Right lobe of liver (tissue), 6 donors: ENCODE data around the gene IGFBP5. TPM values are rescaled to one million over a fixed set of nuclear protein-coding genes. Genes with fewer than 3 reads are reported as not detected.

Experiments
- ATAC-seq, 4 donors: fragments of 200-7000 bp; cut with Tn5 transposase; one replicate each; pipeline ENCODE4 v1.9.1; 2020; ENCODE audit warnings: mild to moderate bottlenecking in 4 of 4, moderate library complexity in 4 of 4
- DNase-seq, 3 donors: peaks; one replicate each; pipeline ENCODE4 v3.0.0-alpha.2; 2020
- H3K27ac ChIP-seq, 3 donors: fragments of 200-600 bp; one replicate each; pipeline ENCODE4 v1.8.0; 2022
- H3K27me3 ChIP-seq, 2 donors: fragments of 200-600 bp; one replicate each; pipeline ENCODE4 v1.8.0; 2022
- H3K36me3 ChIP-seq, 4 donors: fragments of 200-600 bp; sonication (generic) in 1 of 4; one replicate each; pipeline versions ENCODE4 v1.5.1 to v1.8.0; 2017 to 2022; ENCODE audit warnings: control low read depth in 1 of 4
- H3K4me1 ChIP-seq, 4 donors: fragments of 200-600 bp; sonication (generic) in 1 of 4; one replicate each; pipeline versions ENCODE4 v1.5.1 to v1.8.0; 2017 to 2022; ENCODE audit warnings: control low read depth in 1 of 4
- H3K4me3 ChIP-seq, 3 donors: fragments of 200-600 bp; one replicate each; pipeline ENCODE4 v1.8.0; 2022
- H3K9me3 ChIP-seq, 4 donors: fragments of 200-600 bp; sonication (generic) in 1 of 4; one replicate each; pipeline versions ENCODE4 v1.5.1 to v1.8.0; 2017 to 2022; ENCODE audit warnings: control low read depth in 1 of 4
- CTCF ChIP-seq, 4 donors: fragments of 200-600 bp in 3 of 4; fragments of 450-650 bp in 1 of 4; IDR thresholded peaks; one replicate each; pipeline versions ENCODE4 v1.5.1 to v1.8.0; 2016 to 2022; ENCODE audit warnings: antibody characterized with exemption in 4 of 4, mild to moderate bottlenecking in 2 of 4
- POLR2A ChIP-seq: fragments of 450-650 bp; IDR thresholded peaks from one replicate; pipeline ENCODE4 v1.6.1; 2017; ENCODE audit warnings: antibody characterized with exemption, mild to moderate bottlenecking
- WGBS: methylation state at CpG from one replicate; pipeline ENCODE4 v1.1.6; 2018; ENCODE audit warnings: low coverage, low lambda C conversion rate; ENCODE audit not compliant: insufficient coverage; ENCODE audit errors: missing lambda C conversion rate; 5-methylcytosine and 5-hydroxymethylcytosine counted together
- intact Hi-C, 2 donors: fragments of 100-400 bp; cut with DNase I; formaldehyde crosslinking; loops; one replicate each; pipeline versions ENCODE4 v1.11.2 to v1.14.1; 2022
- total RNA-seq, 6 experiments: library from RNA; depleted of rRNA in 2 of 6; stranded (reverse); fragments of >200 nt in 2 of 6; fragmentation: NEBNext Ultra II Directional in 3 of 6; extraction: Animal tissue kit (Norgen Biotek cat#: 25700) in 3 of 6; gene quantifications; one replicate each; pipeline versions ENCODE4 v1.1.0 to v1.2.4, GENCODE V29; 2016 to 2023
- donor health status: DM: no; HTN: yes; CAD: no.
- donor health status: DM: no; HTN: no; CAD: no.
- donor health status: DM: no; HTN: no; CAD: no.
- donor health status: DM: no; HTN: yes; CAD: no.
- donor health status: DM: no; HTN: yes; CAD: no.

IGFBP5 gene
- total RNA-seq, 6 experiments from 2014 or later: 13.7 to 76.0 (median 30.9) TPM

- TF ChIP-seq POLR2A (no peak), CTCF (IDR thresholded peaks at IDR 0.05) (no peak)
- intact Hi-C loops: loop anchor here in 1 of 2 donors (10.0 kb wide), 1 partner anchor 1042 kb away; no protein-coding TSS in a partner anchor
- 82% methylated on average over 6 of the region's 10 CpGs for WGBS
Observed at GRCh38 chr2:216672466-216672865, 22.9 kb downstream of the IGFBP5 start.

DNA sequence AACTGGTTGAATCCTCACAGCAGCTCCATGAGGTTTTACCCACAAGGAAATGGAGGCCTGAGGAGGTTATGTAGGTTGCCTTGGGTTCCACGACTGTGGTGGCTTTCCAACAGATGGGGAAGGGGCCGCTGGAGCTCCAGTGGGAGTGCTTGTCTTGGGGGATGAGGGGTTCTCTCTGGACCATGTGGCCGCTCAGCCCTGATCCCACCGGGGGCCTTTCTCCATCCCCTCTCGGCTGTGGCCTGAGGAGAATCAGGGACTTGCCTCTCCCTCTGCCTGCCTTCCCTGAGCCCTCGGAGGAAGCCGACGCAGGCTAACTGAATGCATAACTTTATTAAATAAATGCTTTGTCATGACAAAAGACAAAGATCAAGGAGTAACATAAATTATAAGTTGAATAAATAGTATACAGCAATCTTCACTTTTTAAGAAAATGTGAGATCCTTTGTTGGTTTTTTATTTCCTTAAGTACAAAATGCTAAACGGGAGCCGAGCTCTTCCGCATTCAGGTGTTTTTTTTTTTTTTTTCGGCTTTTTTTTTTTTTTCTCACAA is 23.5 kb downstream of the IGFBP5 start:
- H3K27ac ChIP-seq: no peak overlapping the region
- no peak overlapping the region for H3K4me3 ChIP-seq
- no peaks in the 10 kb centered on the region for H3K36me3 ChIP-seq
- no peak for ATAC-seq
- 65% methylated on average over 12 of the region's 12 CpGs for WGBS
- no peak for DNase-seq
- intact Hi-C loops: loop anchor here in 1 of 2 donors (10.0 kb wide), 1 partner anchor 1043 kb away; no protein-coding TSS in a partner anchor
- TF ChIP-seq POLR2A (no peak), CTCF (IDR thresholded peaks at IDR 0.05) (no peak)
- no peaks in the 10 kb centered on the region for H3K4me1 ChIP-seq
- H3K9me3 ChIP-seq: no peaks in the 10 kb centered on the region
- H3K27me3 ChIP-seq: no peaks in the 10 kb centered on the region

More at GRCh38 chr2:216672466-216672865, 22.9 kb downstream of the IGFBP5 start:
- Histone ChIP-seq H3K4me3 (no peak overlapping the region), H3K27ac (no peak overlapping the region), H3K4me1 (no peaks in the 10 kb centered on the region), H3K36me3 (no peaks in the 10 kb centered on the region), H3K9me3 (no peaks in the 10 kb centered on the region), H3K27me3 (no peaks in the 10 kb centered on the region)
- no peak for DNase-seq
- ATAC-seq: no peak

DNA sequence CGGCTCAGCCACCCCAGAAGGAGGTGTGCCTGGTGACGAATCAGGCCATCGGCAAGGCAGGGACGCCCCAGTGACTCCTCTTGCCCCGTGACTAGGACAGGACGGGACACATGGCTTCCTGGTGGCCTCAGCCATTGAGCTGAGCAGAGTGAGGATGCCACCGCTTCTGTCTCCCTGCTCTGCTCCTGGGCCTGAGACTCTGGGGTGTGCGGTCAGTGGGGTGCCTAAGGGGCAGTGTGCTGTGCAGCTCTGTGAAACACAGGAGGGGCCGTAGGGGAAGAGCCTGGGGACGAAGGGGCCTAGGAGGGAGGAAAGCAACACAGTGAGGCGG is 24.3 kb downstream of the IGFBP5 start:
- Histone ChIP-seq H3K27ac (no peak overlapping the region), H3K9me3 (no peaks in the 10 kb centered on the region), H3K27me3 (no peaks in the 10 kb centered on the region), H3K4me3 (no peak overlapping the region), H3K4me1 (peaks cover 0 to 3% (median 0%) of the 10 kb centered on the region in 4 donors), H3K36me3 (no peaks in the 10 kb centered on the region)
- 73% methylated on average over 5 of the region's 11 CpGs for WGBS
- no peak for DNase-seq
- intact Hi-C loops: loop anchor here in 1 of 2 donors (10.0 kb wide), 1 partner anchor 1044 kb away; no protein-coding TSS in a partner anchor
- TF ChIP-seq CTCF (IDR thresholded peaks at IDR 0.05) (no peak), POLR2A (no peak)
- no peak for ATAC-seq

- Histone ChIP-seq H3K4me3 (no peak overlapping the region), H3K36me3 (no peaks in the 10 kb centered on the region), H3K27ac (no peak overlapping the region), H3K27me3 (no peaks in the 10 kb centered on the region), H3K9me3 (no peaks in the 10 kb centered on the region), H3K4me1 (peaks cover 0 to 9% (median 1%) of the 10 kb centered on the region in 4 donors)
- ATAC-seq (no peak), DNase-seq (no peak)
- no peak for TF ChIP-seq POLR2A
- TF ChIP-seq CTCF (IDR thresholded peaks at IDR 0.05): no peak
- WGBS: 62% methylated on average over 3 of the region's 17 CpGs
- intact Hi-C loops: loop anchor here in 1 of 2 donors (10.0 kb wide), 1 partner anchor 1044 kb away; no protein-coding TSS in a partner anchor
Observed at GRCh38 chr2:216670266-216671080, 24.9 kb downstream of the IGFBP5 start.
